Mesenchymal stem cell (in vitro differentiated cells and primary cell): ENCODE measurements around the gene FKBP5.

Source experiments
- DNase-seq: peaks from one replicate; pipeline ENCODE4 v3.0.0-alpha.2; 2013
- H2AFZ ChIP-seq: one replicate; pipeline ENCODE4 v1.6.1; 2013; ENCODE audit warnings: low read depth, mild to moderate bottlenecking, control low read depth, inconsistent platforms, low read length, moderate library complexity
- H2AK5ac ChIP-seq: 2 replicates; pipeline ENCODE4 v1.6.1; 2013; ENCODE audit warnings: low read length, moderate library complexity, mild to moderate bottlenecking, inconsistent platforms; ENCODE audit not compliant: severe bottlenecking
- H2BK120ac ChIP-seq: one replicate; pipeline ENCODE4 v1.6.1; 2013; ENCODE audit warnings: low read depth, mild to moderate bottlenecking, inconsistent platforms, low read length, moderate library complexity
- H2BK12ac ChIP-seq, 2 experiments: one replicate each; pipeline ENCODE4 v1.6.1; 2013; ENCODE audit warnings: inconsistent platforms in 2 of 2, low read length in 2 of 2, mild to moderate bottlenecking in 2 of 2, moderate library complexity in 2 of 2, control low read depth in 1 of 2
- H2BK15ac ChIP-seq: one replicate; pipeline ENCODE4 v1.6.1; 2013; ENCODE audit warnings: mild to moderate bottlenecking, low read depth, inconsistent platforms; ENCODE audit not compliant: poor library complexity, severe bottlenecking
- H2BK5ac ChIP-seq: 2 replicates; pipeline ENCODE4 v1.6.1; 2013; ENCODE audit warnings: low read depth, mild to moderate bottlenecking, low read length, control low read depth, inconsistent platforms; ENCODE audit not compliant: poor library complexity, severe bottlenecking
- H3K14ac ChIP-seq, 2 experiments: one replicate each; pipeline ENCODE4 v1.6.1; 2013; ENCODE audit warnings: inconsistent platforms in 2 of 2, low read length in 2 of 2, control low read depth in 1 of 2, mild to moderate bottlenecking in 1 of 2, moderate library complexity in 1 of 2
- H3K18ac ChIP-seq, 2 experiments: one replicate each; pipeline ENCODE4 v1.6.1; 2013; ENCODE audit warnings: inconsistent platforms in 2 of 2, low read length in 2 of 2, control low read depth in 1 of 2, low read depth in 1 of 2, mild to moderate bottlenecking in 1 of 2
- H3K23ac ChIP-seq, 2 experiments: one replicate each; pipeline ENCODE4 v1.6.1; 2013; ENCODE audit warnings: inconsistent platforms in 2 of 2, low read length in 2 of 2, mild to moderate bottlenecking in 2 of 2, moderate library complexity in 2 of 2, control low read depth in 1 of 2
- H3K27ac ChIP-seq: 2 replicates; pipeline ENCODE4 v1.5.1; 2013; ENCODE audit warnings: mild to moderate bottlenecking, moderate library complexity, low read length, control low read depth, inconsistent platforms; ENCODE audit not compliant: poor library complexity, severe bottlenecking
- H3K27me3 ChIP-seq, 2 experiments: 2 replicates each; pipeline versions ENCODE4 v1.6.1 to v1.7.0; 2013; ENCODE audit warnings: low read length in 2 of 2, mild to moderate bottlenecking in 2 of 2, moderate library complexity in 2 of 2, control low read depth in 1 of 2, inconsistent platforms in 1 of 2; ENCODE audit not compliant: control insufficient read depth in 1 of 2, insufficient read depth in 1 of 2
- H3K36me3 ChIP-seq, 2 experiments: 2 replicates each; pipeline versions ENCODE4 v1.6.1 to v1.7.0; 2013; ENCODE audit warnings: low read length in 2 of 2, control low read depth in 1 of 2, inconsistent platforms in 1 of 2, low read depth in 1 of 2, mild to moderate bottlenecking in 1 of 2; ENCODE audit not compliant: insufficient read depth in 2 of 2, control insufficient read depth in 1 of 2
- H3K4ac ChIP-seq, 2 experiments: one replicate each; pipeline ENCODE4 v1.6.1; 2013; ENCODE audit warnings: inconsistent platforms in 2 of 2, low read length in 2 of 2, mild to moderate bottlenecking in 2 of 2, moderate library complexity in 2 of 2, control low read depth in 1 of 2, low read depth in 1 of 2
- H3K4me1 ChIP-seq: 2 replicates; pipeline ENCODE4 v1.6.1; 2013; ENCODE audit warnings: low read depth, low read length, control low read depth; ENCODE audit not compliant: control insufficient read depth, insufficient read depth
- H3K4me2 ChIP-seq: 2 replicates; pipeline ENCODE4 v1.6.1; 2013; ENCODE audit warnings: low read length, mild to moderate bottlenecking, inconsistent platforms; ENCODE audit not compliant: poor library complexity, severe bottlenecking
- H3K4me3 ChIP-seq, 2 experiments: 2 replicates each; pipeline versions ENCODE4 v1.5.1 to v1.7.0; 2013; ENCODE audit warnings: low read length in 2 of 2, mild to moderate bottlenecking in 2 of 2, control low read depth in 1 of 2, low read depth in 1 of 2; ENCODE audit not compliant: insufficient read depth in 1 of 2
- H3K79me1 ChIP-seq: replicated peaks from 2 replicates; pipeline ENCODE4 v1.6.1; 2013; ENCODE audit warnings: mild to moderate bottlenecking, control low read depth, low read length, inconsistent platforms; ENCODE audit not compliant: poor library complexity, severe bottlenecking
- H3K9ac ChIP-seq: 2 replicates; pipeline ENCODE4 v1.7.0; 2013; ENCODE audit warnings: mild to moderate bottlenecking, low read length, moderate library complexity
- H3K9me3 ChIP-seq: 2 replicates; pipeline ENCODE4 v1.7.0; 2013; ENCODE audit warnings: mild to moderate bottlenecking, low read length; ENCODE audit not compliant: control insufficient read depth
- H4K8ac ChIP-seq: one replicate; pipeline ENCODE4 v1.6.1; 2013; ENCODE audit warnings: inconsistent platforms, mild to moderate bottlenecking, low read length, moderate library complexity
- H4K91ac ChIP-seq: one replicate; pipeline ENCODE4 v1.6.1; 2013; ENCODE audit warnings: mild to moderate bottlenecking, low read length, inconsistent platforms
- WGBS: methylation state at CpG from one replicate; pipeline ENCODE4 v1.1.7; 2013; ENCODE audit warnings: mixed read lengths; 5-methylcytosine and 5-hydroxymethylcytosine counted together

FKBP5 gene

DNA sequence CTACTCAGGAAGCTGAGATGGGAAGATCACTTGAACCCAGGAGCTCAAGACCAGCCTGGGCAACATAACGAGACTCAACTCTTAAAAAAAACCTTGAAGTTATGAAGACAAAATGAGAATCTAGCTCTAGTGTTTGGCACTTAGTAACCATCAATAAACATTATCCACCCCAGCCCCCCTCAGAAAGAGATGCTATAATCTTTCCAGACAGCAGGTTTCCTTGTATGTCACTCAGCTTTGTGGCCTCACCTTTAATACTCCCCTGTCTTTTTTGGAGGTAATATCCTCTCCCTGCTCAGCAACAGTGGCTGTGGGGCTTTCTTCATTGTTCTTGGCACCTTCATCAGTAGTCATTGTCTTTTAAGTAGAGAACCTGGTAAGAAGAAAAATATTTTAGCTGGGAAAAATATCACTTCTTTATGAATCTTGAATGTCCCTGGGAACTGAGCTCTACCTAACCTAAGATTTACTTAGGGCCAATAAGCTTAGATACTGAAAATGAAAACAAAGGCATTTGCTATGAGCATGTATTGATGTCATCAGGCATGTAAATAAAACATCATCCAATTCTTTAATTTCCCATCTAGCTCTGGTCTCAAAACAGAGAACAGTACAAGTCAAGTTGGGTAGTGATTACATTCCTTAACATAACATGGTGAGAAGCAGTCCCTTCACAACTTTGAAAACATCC lies 46.1 kb downstream of the FKBP5 start:
- no peaks in the 10 kb centered on the region for H3K9me3 ChIP-seq
- WGBS: 100% methylated on average over 1 of the region's 1 CpG
- H3K9ac ChIP-seq: no peak overlapping the region
- no peak overlapping the region for H3K18ac ChIP-seq
- H2BK120ac ChIP-seq: no peak overlapping the region
- no peak overlapping the region for H3K4ac ChIP-seq
- no peak overlapping the region for H3K23ac ChIP-seq
- no peak overlapping the region for H3K4me2 ChIP-seq
- no peak overlapping the region for H2BK12ac ChIP-seq
- no peak overlapping the region for H3K14ac ChIP-seq
- H3K27ac ChIP-seq: no peak overlapping the region
- no peak overlapping the region for H4K8ac ChIP-seq
- H2AK5ac ChIP-seq: no peak overlapping the region
- peaks cover 14% of the 10 kb centered on the region for H3K79me1 ChIP-seq
- no peak for DNase-seq
- H3K27me3 ChIP-seq: no peaks in the 10 kb centered on the region
- no peak overlapping the region for H2AFZ ChIP-seq
- H3K36me3 ChIP-seq: no peaks in the 10 kb centered on the region
- H4K91ac ChIP-seq: no peak overlapping the region
- no peak overlapping the region for H3K4me3 ChIP-seq
- no peak overlapping the region for H2BK15ac ChIP-seq
- H2BK5ac ChIP-seq: no peak overlapping the region
- H3K4me1 ChIP-seq: peaks cover 2% of the 10 kb centered on the region

DNA sequence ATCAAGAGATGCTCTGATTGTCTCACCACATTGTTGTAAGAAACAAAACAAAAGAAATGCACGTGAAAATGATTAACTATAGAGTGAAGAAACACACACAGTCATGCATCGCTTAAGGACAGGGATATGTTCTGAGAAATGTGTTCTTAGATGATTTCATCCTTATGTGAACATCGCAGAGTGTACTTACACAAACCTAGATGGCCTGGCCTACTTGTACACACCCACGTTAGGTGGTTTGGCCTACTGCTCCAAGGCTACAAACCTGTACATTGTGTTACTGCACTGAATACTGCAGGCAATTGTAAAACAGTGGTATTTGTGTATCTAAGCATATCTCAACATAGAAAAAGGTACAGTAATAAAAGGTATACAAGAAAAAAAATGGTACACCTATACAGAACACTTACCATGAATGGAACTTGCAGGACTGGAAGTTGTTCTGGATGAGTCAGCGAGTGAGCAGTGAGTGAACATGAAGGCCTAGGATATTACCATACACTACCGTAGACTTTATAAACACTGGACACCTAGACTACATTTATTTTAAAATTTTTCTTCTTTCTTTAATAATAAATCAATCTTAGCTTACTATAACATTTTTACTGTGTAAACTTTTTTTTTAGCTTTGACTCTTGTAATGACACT lies 48.6 kb downstream of the FKBP5 start:
- no peaks in the 10 kb centered on the region for H3K36me3 ChIP-seq
- no peaks in the 10 kb centered on the region for H3K9me3 ChIP-seq
- H3K4me1 ChIP-seq: peaks cover 3% of the 10 kb centered on the region
- H4K91ac ChIP-seq: no peak overlapping the region
- no peak overlapping the region for H2AFZ ChIP-seq
- H3K27me3 ChIP-seq: no peaks in the 10 kb centered on the region
- no peak overlapping the region for H2BK15ac ChIP-seq
- DNase-seq: no peak
- no peak overlapping the region for H4K8ac ChIP-seq
- no peak overlapping the region for H3K4me2 ChIP-seq
- H2BK12ac ChIP-seq: no peak overlapping the region
- no peak overlapping the region for H2BK5ac ChIP-seq
- no peak overlapping the region for H3K23ac ChIP-seq
- no peak overlapping the region for H3K9ac ChIP-seq
- no peak overlapping the region for H2AK5ac ChIP-seq
- no peak overlapping the region for H3K18ac ChIP-seq
- WGBS: 100% methylated on average over 3 of the region's 6 CpGs
- H3K4ac ChIP-seq: no peak overlapping the region
- no peak overlapping the region for H3K14ac ChIP-seq
- H3K4me3 ChIP-seq: no peak overlapping the region
- no peak overlapping the region for H2BK120ac ChIP-seq
- H3K79me1 ChIP-seq: peaks cover 13% of the 10 kb centered on the region
- peak overlapping the region; percentile 34 for H3K27ac ChIP-seq

DNA sequence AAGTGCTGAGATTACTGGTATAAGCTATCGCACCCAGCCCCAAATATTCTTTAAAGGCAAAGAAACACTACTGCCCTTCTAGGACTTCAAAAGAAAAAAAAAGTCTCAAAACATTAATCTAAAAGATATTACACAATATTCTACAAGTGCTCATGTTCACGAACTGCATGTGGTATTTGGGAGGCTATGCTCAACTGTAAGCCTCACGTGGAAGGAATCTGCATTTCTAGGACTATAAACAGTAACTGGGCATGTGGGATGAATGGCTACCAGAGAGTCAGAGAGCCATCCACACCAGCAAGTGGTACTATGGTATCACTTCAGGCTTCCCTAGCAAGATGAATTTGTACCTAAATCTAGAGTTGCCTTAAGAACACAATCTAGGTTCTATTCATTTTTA lies 50.0 kb downstream of the FKBP5 start:
- H2AFZ ChIP-seq: no peak overlapping the region
- H3K4me1 ChIP-seq: peaks cover 4% of the 10 kb centered on the region
- H3K9ac ChIP-seq: no peak overlapping the region
- no peak overlapping the region for H3K4me2 ChIP-seq
- no peak overlapping the region for H2BK5ac ChIP-seq
- no peak overlapping the region for H3K23ac ChIP-seq
- no peak overlapping the region for H3K18ac ChIP-seq
- H3K79me1 ChIP-seq: peaks cover 13% of the 10 kb centered on the region
- H2BK120ac ChIP-seq: no peak overlapping the region
- no peaks in the 10 kb centered on the region for H3K36me3 ChIP-seq
- H3K14ac ChIP-seq: no peak overlapping the region
- no peak overlapping the region for H2BK12ac ChIP-seq
- no peak overlapping the region for H4K91ac ChIP-seq
- no peak overlapping the region for H2BK15ac ChIP-seq
- H3K4me3 ChIP-seq: no peak overlapping the region
- H3K4ac ChIP-seq: no peak overlapping the region
- 100% methylated on average over 3 of the region's 3 CpGs for WGBS
- peak overlapping the region; percentile 49 for H4K8ac ChIP-seq
- no peaks in the 10 kb centered on the region for H3K27me3 ChIP-seq
- DNase-seq: no peak
- no peaks in the 10 kb centered on the region for H3K9me3 ChIP-seq
- no peak overlapping the region for H3K27ac ChIP-seq
- H2AK5ac ChIP-seq: no peak overlapping the region

DNA sequence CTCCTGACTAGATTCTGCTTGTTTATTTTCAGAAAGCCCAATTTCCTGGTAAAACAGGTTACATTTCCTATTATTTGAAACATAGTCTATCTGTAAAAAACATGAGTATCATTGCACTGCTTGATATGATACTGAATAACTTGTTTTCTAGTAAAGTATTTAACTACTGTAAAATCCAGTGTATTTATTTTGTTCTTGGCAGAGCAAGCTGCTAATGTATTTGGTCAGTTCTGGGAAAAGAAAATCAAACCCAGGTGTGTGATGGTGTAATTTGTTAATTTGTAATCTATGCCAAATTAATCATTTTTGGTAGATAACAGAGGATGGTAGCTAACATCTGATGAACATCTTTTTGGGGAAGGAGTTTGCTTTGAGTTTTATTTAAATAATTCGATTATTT lies 50.8 kb downstream of the FKBP5 start:
- H3K18ac ChIP-seq: no peak overlapping the region
- WGBS: 100% methylated on average over 1 of the region's 1 CpG
- H2BK15ac ChIP-seq: no peak overlapping the region

More for the DNA sequence above, 50.8 kb downstream of the FKBP5 start:
- no peak overlapping the region for H4K8ac ChIP-seq
- no peak overlapping the region for H2BK120ac ChIP-seq
- H2BK12ac ChIP-seq: no peak overlapping the region
- no peak overlapping the region for H3K14ac ChIP-seq
- no peak overlapping the region for H2AFZ ChIP-seq
- H3K4me2 ChIP-seq: no peak overlapping the region
- no peaks in the 10 kb centered on the region for H3K36me3 ChIP-seq
- H3K23ac ChIP-seq: no peak overlapping the region
- H2BK5ac ChIP-seq: no peak overlapping the region
- H3K9me3 ChIP-seq: no peaks in the 10 kb centered on the region
- H2AK5ac ChIP-seq: no peak overlapping the region
- H3K4me3 ChIP-seq: no peak overlapping the region
- no peak overlapping the region for H4K91ac ChIP-seq
- peaks cover 16% of the 10 kb centered on the region for H3K79me1 ChIP-seq
- H3K9ac ChIP-seq: no peak overlapping the region
- H3K4me1 ChIP-seq: peaks cover 4% of the 10 kb centered on the region
- DNase-seq: no peak
- no peak overlapping the region for H3K4ac ChIP-seq
- no peak overlapping the region for H3K27ac ChIP-seq
- H3K27me3 ChIP-seq: no peaks in the 10 kb centered on the region
